Muscle layer of colon (tissue), 2 donors: ENCODE data around the gene DSTN.

Experiments used
- H3K27ac ChIP-seq: one replicate; pipeline ENCODE4 v1.7.0; 2013; ENCODE audit warnings: low read depth, mild to moderate bottlenecking, low read length, moderate library complexity
- H3K27me3 ChIP-seq, 2 donors: one replicate each; pipeline ENCODE4 v1.7.0; 2013; ENCODE audit warnings: low read length in 2 of 2, mild to moderate bottlenecking in 2 of 2; ENCODE audit not compliant: insufficient read depth in 2 of 2, control insufficient read depth in 1 of 2
- H3K36me3 ChIP-seq: one replicate; pipeline ENCODE4 v1.7.0; 2013; ENCODE audit warnings: mild to moderate bottlenecking, low read length; ENCODE audit not compliant: insufficient read depth
- H3K4me1 ChIP-seq: one replicate; pipeline ENCODE4 v1.7.0; 2013; ENCODE audit warnings: mild to moderate bottlenecking, low read length; ENCODE audit not compliant: insufficient read depth
- H3K4me3 ChIP-seq, 2 donors: one replicate each; pipeline ENCODE4 v1.7.0; 2013; ENCODE audit warnings: low read length in 2 of 2, low read depth in 1 of 2, mild to moderate bottlenecking in 1 of 2, moderate library complexity in 1 of 2
- H3K9ac ChIP-seq: one replicate; pipeline ENCODE4 v1.7.0; 2013; ENCODE audit warnings: low read length
- H3K9me3 ChIP-seq: one replicate; pipeline ENCODE4 v1.7.0; 2013; ENCODE audit warnings: mild to moderate bottlenecking, low read length
- donor health status: abdominal sarcoma.
- donor health status: Adenocarcinoma of cecum.

DSTN gene

DNA sequence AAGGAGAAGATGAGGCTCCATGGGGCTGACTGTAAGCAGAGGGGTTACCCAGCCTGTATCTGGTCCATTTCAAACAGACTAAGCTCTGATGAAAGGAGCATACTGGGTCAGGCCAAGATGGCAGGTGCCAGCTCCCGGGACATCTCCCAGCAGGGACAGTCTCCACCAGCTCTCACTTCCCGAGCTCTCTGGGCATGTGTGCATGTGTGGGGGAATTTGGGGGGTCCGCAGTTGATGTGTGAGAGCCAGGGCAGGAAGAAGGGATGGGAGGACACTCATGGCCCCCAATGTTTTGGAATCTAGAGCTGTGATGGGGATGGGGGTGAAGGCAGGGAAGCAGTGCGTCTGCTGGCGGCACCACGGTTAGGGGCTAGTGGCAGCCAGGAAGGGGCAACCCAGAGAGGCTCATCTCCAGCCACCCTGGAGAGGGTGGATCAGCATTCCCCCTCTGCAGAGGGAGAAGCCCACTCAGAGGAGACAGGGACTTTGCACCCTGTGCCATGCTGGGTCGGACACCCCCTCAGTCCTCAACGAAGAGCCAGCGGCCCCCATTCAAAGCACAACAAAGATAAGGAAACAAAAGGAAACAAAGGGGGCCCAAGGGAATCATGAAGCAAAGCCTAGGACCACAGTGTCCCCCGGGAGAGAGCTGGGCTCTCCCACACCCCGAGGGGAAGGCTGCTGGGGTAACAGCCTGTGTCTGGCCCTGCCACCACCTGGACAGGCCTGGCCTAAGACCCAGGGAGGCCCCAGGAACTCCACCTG is 52.4 kb downstream of the DSTN start:
- Histone ChIP-seq H3K9ac (no peak overlapping the region), H3K36me3 (peaks cover 80% of the 10 kb centered on the region), H3K27ac (no peak overlapping the region), H3K27me3 (no peaks in the 10 kb centered on the region), H3K9me3 (no peaks in the 10 kb centered on the region), H3K4me1 (peaks cover 4% of the 10 kb centered on the region), H3K4me3 (no peak overlapping the region)

DNA sequence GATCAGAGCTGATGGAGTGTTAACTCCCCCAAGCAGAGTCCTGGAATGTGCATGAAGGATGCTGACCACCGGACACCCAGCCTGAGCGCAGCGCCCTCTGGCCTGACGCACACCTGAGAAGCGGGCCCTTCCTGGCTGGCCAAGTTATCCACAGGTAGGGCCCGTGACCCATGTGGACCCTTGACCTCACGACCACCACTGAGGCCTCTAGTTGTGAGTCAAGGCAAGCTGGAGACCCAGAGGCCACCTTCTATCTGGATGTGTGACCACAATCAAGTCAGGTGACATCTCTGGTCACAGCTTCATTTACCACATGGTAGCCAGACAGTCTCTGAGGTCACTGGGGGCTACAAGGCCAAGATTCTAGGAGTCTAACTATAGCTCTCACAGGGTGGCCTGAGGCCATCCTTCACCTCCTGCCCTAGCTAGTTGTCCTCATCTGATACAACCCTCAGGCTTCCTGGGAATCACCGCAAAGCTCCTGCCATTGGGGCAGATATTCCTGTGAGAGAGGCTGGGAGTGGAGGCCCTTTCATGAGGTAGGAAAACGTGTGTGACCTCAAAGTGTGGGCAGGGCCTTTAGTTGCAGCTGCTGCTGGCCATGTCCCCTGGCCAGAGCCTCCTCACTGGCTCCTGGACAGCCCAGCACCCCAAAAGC is 53.1 kb downstream of the DSTN start:
- H3K36me3 ChIP-seq: peaks cover 82% of the 10 kb centered on the region
- H3K4me3 ChIP-seq: no peak overlapping the region
- H3K9me3 ChIP-seq: no peaks in the 10 kb centered on the region
- H3K9ac ChIP-seq: no peak overlapping the region
- H3K27ac ChIP-seq: no peak overlapping the region
- peaks cover 4% of the 10 kb centered on the region for H3K4me1 ChIP-seq
- H3K27me3 ChIP-seq: no peaks in the 10 kb centered on the region

DNA sequence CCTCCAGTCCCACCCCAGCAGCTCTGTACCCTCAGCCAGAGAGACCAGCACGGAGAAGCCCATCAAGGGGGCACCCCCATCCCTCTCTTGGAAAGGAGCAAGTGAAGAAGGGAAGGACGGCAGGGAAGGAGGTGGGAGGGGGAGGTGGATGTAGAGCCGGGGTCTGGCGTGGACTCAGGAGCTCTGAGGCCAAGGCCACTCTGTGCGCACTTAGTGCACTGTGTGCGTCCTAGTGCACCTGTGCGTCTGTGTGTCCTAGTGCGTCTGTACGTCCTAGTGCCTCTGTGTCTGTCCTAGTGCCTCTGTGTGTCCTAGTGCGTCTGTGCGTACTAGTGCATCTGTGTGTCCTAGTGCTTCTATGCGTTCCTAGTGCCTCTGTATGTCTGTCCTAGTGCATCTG is 54.2 kb downstream of the DSTN start:
- no peaks in the 10 kb centered on the region for H3K9me3 ChIP-seq
- H3K4me3 ChIP-seq: no peak overlapping the region
- H3K4me1 ChIP-seq: peaks cover 4% of the 10 kb centered on the region
- H3K27me3 ChIP-seq: no peaks in the 10 kb centered on the region
- no peak overlapping the region for H3K27ac ChIP-seq
- H3K9ac ChIP-seq: no peak overlapping the region
- peaks cover 80% of the 10 kb centered on the region for H3K36me3 ChIP-seq

DNA sequence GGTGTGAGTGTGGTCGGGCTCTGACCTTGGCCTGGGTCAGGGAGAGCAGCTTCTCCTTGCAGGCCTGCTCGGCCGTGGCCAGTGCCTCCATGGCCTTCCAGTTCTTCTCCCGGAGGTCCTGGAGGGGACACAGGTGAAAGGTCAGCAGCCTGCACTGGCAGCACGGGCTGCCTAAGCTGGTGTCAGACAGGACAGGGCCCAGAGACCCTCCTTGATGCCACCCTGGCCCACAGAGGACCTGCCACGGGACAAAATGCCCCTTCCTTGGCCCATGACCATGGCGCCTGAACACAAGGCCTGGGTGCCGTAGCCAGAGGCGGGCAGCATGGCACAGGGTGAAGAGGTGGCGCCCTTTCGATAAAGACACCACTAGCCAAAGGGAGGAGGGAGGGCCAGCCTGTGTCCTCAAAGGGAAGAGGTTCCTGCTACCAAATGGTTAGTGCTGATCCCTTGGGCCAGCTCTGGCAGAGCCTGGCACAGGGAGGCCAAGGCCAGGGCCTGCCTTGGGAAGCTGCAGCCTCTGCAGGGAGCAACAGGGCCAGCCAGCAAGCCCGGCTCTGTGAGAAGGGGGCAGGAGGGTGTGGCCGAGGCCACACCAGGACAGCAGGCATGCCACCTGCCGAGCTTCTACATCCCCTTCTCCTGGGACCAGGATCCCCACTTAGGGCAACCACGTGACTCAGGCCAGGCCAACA is 54.8 kb downstream of the DSTN start:
- Histone ChIP-seq H3K27ac (no peak overlapping the region), H3K9ac (no peak overlapping the region), H3K27me3 (no peaks in the 10 kb centered on the region), H3K9me3 (no peaks in the 10 kb centered on the region), H3K4me1 (peaks cover 4% of the 10 kb centered on the region), H3K4me3 (no peak overlapping the region), H3K36me3 (peaks cover 74% of the 10 kb centered on the region)

DNA sequence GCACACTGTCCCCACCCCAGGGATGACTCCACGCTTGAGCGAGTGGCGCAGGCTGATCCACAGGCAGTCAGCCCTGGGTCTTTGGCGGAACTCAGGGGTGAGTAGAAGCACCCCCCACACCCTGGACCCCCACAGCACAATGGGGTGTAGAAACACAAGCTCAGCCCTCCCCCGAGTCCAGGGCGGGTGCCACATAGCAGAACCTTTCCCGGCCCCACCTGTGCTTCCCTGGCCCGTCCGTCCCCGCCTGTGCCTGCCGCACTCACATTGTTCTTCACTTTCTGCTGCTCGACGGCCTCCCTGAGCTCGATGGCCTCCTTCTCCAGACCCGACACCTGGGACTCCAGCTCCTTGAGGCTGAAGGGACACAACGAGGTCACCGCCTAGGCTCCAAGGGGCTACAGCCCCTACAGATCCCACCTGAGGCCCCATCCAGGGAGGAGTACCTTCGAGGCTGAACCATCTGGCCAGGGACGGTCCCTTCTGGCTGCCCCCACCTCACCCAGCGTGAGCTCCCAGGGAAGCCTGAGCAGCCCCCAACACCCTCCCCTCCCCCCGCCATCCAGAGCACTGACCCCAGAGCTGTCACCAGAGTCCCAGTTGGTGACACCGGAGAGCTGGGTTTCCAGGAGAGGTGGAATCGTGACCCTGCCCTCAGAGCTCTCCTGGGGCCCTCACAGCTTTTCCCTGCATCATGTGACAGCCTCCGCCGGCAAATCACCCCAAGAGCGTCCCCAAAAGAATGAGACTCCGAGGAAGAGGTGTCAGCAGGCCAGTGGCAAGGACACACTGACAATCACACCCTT is 55.6 kb downstream of the DSTN start:
- Histone ChIP-seq H3K9me3 (no peaks in the 10 kb centered on the region), H3K9ac (no peak overlapping the region), H3K36me3 (peaks cover 75% of the 10 kb centered on the region), H3K27ac (no peak overlapping the region), H3K4me1 (peaks cover 4% of the 10 kb centered on the region), H3K4me3 (no peak overlapping the region), H3K27me3 (no peaks in the 10 kb centered on the region)

DNA sequence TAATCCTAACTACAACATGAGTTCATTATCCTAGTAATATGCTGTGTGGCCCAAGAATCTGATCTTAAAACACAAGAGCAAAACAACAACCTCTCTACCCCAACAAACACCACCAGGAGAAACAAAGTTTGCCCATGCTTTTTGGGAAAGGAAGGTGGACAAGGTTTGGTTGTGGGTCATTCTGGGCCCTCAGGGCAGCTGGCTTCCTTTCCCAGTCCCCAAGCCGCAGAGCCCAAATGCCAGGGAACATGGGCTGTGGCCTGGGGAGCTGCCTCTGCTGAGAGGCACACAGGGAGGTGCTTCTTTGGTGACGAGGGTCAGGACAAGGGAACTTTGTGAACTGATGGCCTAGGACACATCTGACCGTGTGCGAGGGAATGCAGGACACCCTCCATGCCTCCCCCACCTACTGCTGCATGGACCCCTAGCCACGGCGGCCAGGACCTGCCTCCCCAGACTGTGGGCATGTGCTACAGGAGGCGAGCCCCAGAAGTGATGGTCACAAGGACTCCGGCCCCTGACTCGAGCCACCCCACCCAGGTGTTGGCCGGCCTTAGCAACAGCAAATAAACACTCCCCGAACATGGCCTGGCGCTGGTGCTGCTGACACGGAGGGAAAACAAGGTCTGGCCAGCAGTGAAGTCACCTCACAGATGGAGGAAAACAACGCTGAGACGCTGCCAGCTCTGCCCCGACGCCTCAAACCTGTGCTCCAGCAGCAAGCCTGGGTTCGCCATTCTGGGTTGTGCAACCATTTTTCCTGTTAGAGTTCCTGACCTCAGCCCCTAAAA is 56.5 kb downstream of the DSTN start:
- no peak overlapping the region for H3K27ac ChIP-seq

DNA sequence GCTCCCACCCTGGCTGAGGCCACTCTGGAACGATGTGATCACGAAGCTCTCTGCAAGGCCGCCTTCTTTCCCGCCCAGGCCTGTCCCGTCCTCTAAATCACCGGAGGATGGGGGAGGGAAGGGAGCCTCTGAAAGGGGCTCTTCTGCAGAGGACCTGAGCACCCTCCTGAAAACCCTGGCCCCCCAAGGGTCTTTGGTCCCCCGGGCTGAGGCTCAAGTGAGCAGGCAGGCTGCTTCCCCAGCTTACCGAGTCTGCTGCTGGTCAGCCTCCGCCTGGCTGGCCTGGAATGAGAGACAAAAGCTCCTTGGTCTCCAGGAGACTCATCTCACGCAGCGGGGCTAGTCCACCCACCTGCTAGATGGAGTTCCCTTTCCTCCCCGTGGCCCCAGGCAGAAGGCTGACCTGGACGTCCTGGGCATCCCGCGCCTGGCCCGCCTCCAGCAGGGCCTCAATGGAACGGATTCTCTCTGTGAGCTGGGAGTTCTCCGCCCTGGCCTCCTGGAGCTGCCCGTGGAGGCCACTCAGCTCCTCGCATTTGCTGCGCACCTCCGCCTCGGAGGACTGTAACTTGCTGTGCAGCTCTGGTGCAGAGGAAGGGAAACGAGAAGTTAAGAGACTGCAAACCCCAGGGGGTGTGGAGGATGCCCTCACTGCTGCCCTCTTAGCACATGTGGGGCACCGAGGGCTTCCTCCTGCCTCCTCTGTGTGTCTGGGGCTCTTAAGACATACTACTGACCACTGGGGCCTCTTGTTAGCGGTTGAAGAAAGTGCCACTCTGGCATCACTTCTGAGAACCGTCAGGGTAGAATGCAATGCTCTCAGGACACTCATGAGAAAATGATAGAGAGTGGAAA is 57.5 kb downstream of the DSTN start:
- Histone ChIP-seq H3K27me3 (no peaks in the 10 kb centered on the region), H3K4me3 (no peak overlapping the region), H3K9ac (no peak overlapping the region), H3K9me3 (no peaks in the 10 kb centered on the region), H3K36me3 (peaks cover 78% of the 10 kb centered on the region), H3K27ac (no peak overlapping the region), H3K4me1 (peaks cover 4% of the 10 kb centered on the region)

More for the DNA sequence above, 56.5 kb downstream of the DSTN start:
- peaks cover 77% of the 10 kb centered on the region for H3K36me3 ChIP-seq
- H3K4me3 ChIP-seq: no peak overlapping the region
- peaks cover 4% of the 10 kb centered on the region for H3K4me1 ChIP-seq
- H3K9ac ChIP-seq: no peak overlapping the region
- H3K9me3 ChIP-seq: no peaks in the 10 kb centered on the region
- no peaks in the 10 kb centered on the region for H3K27me3 ChIP-seq

DNA sequence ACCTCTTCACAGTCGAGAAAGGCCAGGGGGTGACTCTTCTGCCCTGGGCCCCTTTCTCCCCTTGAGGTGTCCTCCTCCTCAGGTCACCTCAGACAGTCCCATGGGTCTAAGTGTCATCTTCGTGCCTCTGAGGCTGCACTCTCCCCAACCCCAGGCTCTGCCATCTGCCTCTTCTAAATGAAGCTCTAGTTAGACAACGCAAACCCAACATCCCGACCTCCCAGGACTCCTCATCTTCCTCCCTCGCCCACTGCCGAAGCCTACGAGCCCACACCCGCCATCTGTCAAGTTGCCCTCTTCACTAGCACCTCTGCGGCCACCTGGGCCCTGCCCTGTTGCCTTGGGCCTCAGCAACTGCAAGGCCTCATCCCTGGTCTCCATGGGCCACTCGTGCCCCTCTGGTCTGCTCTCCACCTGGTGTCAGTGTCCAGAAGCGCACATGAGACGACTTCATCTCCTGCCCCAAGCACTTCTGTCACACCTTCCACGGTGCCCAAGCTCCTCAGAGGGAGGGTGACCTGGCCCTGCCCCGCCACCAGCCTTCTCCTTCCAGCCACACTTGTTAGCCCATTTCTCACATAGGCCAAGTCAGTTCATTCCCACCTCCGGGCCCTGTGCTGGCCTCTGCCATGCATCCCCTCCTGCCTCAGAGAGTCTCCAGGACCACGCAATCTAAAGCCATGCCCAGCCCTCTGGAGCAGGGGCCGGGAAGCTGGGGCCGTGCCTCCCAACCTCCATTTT is 58.4 kb downstream of the DSTN start:
- Histone ChIP-seq H3K27ac (no peak overlapping the region), H3K36me3 (peaks cover 81% of the 10 kb centered on the region)

DNA sequence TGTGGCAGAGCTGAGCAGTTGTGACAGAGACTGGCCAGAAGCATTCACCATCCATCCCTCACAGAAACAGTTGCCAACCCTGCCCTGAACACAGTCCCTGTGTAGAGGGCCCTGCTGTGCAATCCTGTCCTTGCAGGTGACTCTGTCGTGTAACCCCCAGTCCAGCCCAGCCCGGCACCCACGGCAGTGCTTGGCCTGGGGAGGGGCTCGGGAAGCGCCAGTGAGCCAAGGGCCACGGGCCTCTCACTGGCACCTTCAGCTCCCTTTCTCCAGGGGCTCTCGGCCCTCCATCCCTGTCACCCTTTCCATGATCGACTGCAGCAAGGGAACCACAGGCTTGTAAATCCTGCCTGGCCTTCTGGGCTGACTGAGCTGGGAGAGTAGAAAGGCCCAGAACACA is 59.1 kb downstream of the DSTN start:
- no peak overlapping the region for H3K4me3 ChIP-seq
- H3K27me3 ChIP-seq: no peaks in the 10 kb centered on the region
- H3K9ac ChIP-seq: no peak overlapping the region
- H3K27ac ChIP-seq: no peak overlapping the region
- H3K4me1 ChIP-seq: peaks cover 8% of the 10 kb centered on the region
- peaks cover 86% of the 10 kb centered on the region for H3K36me3 ChIP-seq
- H3K9me3 ChIP-seq: no peaks in the 10 kb centered on the region

More for the DNA sequence above, 58.4 kb downstream of the DSTN start:
- H3K4me3 ChIP-seq: no peak overlapping the region
- peaks cover 4% of the 10 kb centered on the region for H3K4me1 ChIP-seq
- H3K9ac ChIP-seq: no peak overlapping the region
- H3K27me3 ChIP-seq: no peaks in the 10 kb centered on the region
- H3K9me3 ChIP-seq: no peaks in the 10 kb centered on the region
